Epithelial cell of proximal tubule (primary cell): ENCODE results near the gene GREB1. TPM values are rescaled to one million over a fixed set of nuclear protein-coding genes. Genes with fewer than 3 reads are reported as not detected.

Experiments used
- DNase-seq: peaks from one replicate; pipeline ENCODE4 v3.0.0-alpha.2; 2011; ENCODE audit warnings: low read depth
- H3K4me3 ChIP-seq: 2 replicates; pipeline ENCODE4 v1.5.1; 2011; ENCODE audit warnings: low read depth, mild to moderate bottlenecking, low read length
- CTCF ChIP-seq: conservative IDR thresholded peaks from 2 replicates; pipeline ENCODE4 v1.5.1; 2012; ENCODE audit warnings: low read depth, mild to moderate bottlenecking, low read length
- total RNA-seq: library from RNA; depleted of rRNA; stranded (reverse); fragments of >200 nt; gene quantifications from 2 replicates; pipeline ENCODE4 v1.2.3, GENCODE V29; 2015

The GREB1 gene
- total RNA-seq, 1 donor from 2014 or later: 0.12 TPM

- no peak for TF ChIP-seq CTCF
- no peak overlapping the region for H3K4me3 ChIP-seq
- no peak for DNase-seq
Measured at GRCh38 chr2:11559786-11560155, 25.9 kb downstream of the GREB1 start.

DNA sequence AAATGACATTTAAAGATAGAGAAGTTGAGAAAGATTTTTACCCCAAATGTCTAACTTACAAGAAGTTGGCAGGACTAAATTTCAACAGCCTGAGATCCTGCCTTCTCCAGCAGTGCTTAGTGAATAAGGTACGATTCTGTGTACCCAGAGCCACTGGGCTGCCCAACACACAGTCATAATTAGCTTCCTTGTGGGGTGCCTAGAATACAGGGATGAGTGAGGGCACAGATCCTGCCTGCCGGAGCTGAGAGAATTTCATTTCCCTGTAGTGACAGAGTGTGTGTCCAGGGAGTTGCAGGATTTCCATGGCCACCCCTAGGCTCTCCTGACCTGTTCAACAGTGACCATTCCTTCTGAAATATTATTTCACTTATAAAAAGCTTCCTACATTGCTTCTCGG is 27.0 kb downstream of the GREB1 start:
- DNase-seq: no peak
- TF ChIP-seq CTCF: no peak
- H3K4me3 ChIP-seq: no peak overlapping the region

DNA sequence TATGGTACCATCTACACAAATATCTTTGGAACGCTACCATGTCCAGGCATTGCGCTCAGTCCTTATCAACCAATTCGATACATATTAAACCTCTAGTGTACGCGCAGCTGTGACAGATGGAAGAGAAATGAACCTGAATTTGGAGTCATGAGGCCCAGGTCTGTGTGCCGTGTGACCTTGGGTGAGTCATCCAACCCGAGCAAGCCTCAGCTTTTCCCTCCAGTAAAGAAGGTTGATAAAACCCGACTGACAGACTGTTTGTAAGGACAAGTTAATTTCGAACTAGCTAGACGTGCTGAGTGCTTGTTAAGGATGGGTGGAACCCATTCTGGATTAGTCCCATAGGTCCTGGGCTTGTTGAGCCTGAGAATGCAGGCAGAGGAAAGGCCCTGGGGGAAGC is 28.2 kb downstream of the GREB1 start:
- no peak for DNase-seq
- no peak for TF ChIP-seq CTCF
- no peak overlapping the region for H3K4me3 ChIP-seq

- no peak for TF ChIP-seq CTCF
- no peak for DNase-seq
- no peak overlapping the region for H3K4me3 ChIP-seq
Measured at GRCh38 chr2:11562476-11562875, 28.6 kb downstream of the GREB1 start.

DNA sequence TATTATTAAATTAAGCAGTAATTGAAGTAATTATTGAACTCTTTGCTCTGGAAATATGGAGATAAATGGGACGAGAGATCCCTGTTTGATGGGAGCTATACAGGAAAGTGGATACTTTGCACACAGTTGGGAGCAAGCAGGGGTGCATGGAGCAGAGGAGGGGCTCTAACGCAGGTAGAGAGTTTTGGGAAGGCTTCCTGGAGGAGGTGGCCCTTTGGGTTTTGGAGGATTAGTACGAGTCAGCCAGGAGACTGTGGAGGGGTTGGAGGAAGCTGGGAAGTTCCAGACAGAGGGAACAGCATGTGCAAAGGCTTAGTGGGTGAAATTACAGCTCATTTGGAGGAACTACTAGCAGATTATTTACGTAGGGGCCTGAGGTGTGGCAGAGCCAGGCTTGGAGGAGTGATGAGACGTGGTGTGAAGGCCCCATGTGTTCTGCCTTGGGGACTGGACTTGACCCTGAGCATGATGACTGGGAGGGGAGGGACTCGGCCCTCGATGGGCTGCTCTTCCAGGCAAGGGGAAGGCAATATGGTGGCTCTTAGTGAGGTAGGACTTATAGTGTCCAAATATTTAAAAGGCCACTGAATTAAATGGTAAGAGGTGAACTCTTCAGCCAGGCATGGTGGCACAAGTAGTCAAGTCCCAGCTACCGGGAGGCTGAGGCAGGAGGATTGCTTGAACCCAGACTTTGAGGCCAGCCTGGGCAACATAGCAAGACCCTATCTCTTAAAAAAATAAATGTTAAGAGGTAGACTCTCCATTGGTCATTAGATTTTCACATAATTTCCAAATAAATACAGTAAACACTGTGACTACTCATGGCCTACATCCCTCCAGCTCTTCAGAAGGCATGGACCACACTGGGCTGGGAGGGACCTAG is 30.2 kb downstream of the GREB1 start:
- no peak for TF ChIP-seq CTCF
- no peak overlapping the region for H3K4me3 ChIP-seq
- DNase-seq: no peak

GRCh38 chr2:11564816-11565567 is 31.1 kb downstream of the GREB1 start:
- no peak overlapping the region for H3K4me3 ChIP-seq
- DNase-seq: no peak
- no peak for TF ChIP-seq CTCF
